ENCODE measurements around the gene AMOTL1.

DNA sequence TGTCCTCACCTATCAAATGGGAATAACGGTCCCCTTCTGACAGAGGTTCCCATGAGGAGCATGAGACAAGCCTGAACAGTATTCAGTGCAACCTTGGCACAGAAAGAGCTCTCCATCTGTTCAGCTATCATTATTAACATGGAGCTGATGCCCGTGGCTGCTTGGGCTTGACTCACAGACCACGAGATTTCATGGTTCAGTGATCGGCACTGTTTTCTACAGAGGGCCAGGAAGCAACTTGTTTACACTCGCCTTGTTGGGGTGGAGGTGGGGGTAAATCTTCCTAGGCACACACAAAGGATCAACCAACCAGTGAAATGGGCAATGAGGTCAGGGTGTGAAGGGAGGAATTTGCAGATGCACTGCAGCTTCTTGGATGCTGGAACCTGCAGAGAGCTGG is 117.0 kb downstream of the AMOTL1 start:
- TF ChIP-seq POLR2AphosphoS5 (IDR thresholded peaks at IDR 0.05; ENCODE audit: borderline replicate concordance, low read depth, low read length) (no peak), FOXP2 (optimal IDR thresholded peaks at IDR 0.05; ENCODE audit: control extremely low read depth, extremely low read length, insufficient read depth) (no peak), EZH2 (IDR thresholded peaks at IDR 0.05) (no peak)

Measured in SK-N-MC (cell line).